ENCODE measurements around the gene VKORC1L1.
"Not testable (repeated sequence)": the region's sequence is repeated elsewhere in the genome, so short reads cannot be mapped to it uniquely, and the experiment has no call there.

The VKORC1L1 gene

GRCh38 chr7:65946904-65947303 is 74.0 kb downstream of the VKORC1L1 start:
- no peak for DNase-seq

- DNase-seq, result no peak
These were observed 79.1 kb downstream of the VKORC1L1 start for GRCh38 chr7:65951837-65952578.

- DNase-seq, result no peak
These were observed 80.3 kb downstream of the VKORC1L1 start for GRCh38 chr7:65953001-65953720.

DNA sequence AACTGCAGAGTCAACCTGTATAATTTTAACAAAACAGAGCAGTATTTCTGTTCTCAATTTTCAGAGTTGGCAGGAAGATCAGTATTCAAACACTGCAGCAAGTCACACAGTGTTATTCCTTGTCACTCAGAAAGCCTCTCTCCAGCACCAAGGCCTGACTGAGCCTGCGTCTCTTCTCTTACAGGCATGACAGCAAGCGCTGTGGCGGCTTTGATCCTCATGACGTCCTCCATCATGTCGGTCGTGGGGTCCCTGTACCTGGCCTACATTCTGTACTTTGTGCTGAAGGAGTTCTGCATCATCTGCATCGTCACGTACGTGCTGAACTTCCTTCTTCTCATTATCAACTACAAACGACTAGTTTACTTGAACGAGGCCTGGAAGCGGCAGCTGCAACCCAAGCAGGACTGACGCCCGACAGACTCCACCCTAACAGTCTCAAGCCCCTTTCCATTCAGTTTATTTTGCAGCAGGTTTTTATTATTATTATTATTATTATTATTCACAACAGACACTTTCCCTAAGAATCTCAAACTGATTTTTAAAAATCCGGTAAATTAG is 81.1 kb downstream of the VKORC1L1 start:
- DNase-seq, result no peak

DNA sequence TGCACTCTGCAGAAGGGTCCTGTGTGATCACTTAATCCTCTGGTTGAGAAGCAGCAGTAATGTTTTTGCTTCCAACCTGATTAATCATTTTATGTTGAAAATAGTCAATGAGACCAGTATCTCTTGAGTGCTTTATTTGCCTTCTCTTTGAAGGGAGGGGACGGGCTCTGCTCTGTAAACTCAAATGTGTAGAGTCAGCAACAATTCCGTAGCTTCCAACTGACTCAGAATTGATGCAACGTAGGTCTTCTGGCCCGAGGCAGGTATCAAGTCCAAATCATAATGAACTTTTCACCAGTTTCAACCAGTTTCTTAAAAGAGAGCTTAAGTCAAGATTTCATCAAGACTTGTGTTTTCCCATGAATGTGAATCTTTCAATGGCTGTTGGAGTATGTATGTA is 82.8 kb downstream of the VKORC1L1 start:
- DNase-seq, result no peak

- DNase-seq, result no peak
These were observed 87.6 kb downstream of the VKORC1L1 start for GRCh38 chr7:65960351-65961074.

DNA sequence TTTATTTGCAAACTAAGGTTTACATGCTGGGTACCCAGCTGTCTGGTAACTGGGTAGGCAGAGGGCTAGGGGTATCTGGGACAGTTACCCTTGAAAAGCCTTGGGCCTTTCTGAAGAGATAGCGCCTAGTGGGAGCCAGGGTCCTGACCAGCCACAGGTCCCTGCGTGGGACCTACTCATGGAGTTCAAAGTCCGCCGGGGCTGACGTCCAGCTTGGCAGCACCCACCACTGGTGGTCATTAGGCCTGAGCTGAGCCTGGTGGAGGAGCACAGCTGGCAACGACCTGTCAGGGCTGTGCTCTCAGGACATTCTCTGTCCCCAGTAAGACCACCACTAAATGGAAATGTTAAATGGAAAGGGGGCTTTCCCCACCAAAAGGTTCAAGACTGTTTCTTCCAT is 89.2 kb downstream of the VKORC1L1 start:
- no peak for DNase-seq

GRCh38 chr7:65964671-65965070 is 91.8 kb downstream of the VKORC1L1 start:
- not testable (repeated sequence) for DNase-seq

DNA sequence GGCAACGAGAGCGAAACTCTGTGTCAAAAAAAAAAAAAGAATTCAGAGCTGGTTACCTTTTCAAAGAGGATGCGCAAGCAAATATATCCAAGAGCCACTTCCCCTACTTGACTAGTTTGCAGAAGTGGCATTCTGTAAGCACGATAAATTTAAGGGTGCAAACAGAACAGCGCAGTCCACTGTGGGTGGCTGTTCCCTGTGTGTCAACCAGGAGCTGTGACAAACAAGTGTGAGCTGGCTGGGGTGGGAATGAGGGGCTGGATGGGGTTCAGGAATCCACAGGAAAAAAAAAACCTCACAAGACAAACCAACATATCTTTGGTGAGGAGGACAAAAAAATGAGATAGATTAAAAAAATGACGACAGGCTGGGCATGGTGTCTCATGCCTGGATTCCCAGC is 93.3 kb downstream of the VKORC1L1 start:
- DNase-seq, result no peak

GRCh38 chr7:65967361-65968155 is 94.7 kb downstream of the VKORC1L1 start:
- DNase-seq, result no peak

GRCh38 chr7:65968256-65969185 is 95.6 kb downstream of the VKORC1L1 start:
- no peak for DNase-seq

DNA sequence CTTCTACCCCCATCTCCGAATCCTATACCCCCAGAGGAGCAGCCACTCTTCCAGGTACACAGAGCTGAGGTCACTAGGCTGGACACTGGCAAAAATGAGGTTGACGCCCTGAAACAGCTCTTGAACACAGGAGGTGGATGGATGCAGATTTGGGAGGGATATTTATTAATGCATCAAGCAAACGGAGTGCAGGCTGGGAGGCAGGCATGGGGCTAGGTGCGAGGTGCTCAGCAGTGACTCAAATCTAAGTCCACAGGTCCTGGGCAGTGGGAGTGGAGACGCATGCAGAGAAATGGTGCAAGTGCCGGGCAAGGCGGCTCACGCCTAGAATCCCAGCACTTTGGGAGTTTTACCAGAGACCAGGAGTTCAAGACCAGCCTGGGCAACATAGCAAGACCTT is 98.1 kb downstream of the VKORC1L1 start:
- DNase-seq, result no peak

- DNase-seq, result no peak
These were observed 100.1 kb downstream of the VKORC1L1 start for GRCh38 chr7:65972976-65973375.

GRCh38 chr7:65974191-65974801 is 101.4 kb downstream of the VKORC1L1 start:
- DNase-seq, result no peak

GRCh38 chr7:65974876-65975275 is 102.0 kb downstream of the VKORC1L1 start:
- DNase-seq, result no peak

DNA sequence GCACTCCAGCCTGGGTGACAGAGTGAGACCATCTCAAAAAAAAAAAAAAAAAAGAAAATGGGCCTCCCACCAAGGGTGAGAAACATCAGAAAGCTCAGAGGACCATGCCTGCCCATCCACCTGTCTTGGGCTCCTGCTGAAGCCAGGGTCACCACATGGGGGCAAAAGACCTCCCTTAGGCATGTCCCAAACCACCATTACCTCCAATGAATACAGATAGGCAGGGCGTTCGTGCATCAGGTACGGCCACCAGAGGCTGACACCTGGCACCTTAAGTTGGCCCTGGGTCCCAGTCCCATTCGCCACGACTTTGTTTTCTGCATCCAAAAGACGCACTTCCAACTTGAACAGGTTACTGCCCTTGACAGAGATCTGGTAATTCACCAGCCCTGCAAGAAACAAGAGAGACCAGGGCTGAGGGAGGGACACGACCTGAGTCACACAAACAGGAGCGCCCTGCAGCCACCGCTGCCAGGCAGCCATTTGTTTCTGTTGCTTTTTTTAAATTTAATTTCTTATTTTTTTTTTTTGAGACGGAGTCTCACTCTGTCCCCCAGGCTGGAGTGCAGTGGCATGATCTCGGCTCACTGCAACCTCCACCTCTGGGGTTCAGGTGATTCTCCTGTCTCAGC is 103.1 kb downstream of the VKORC1L1 start:
- no peak for DNase-seq

- no peak for DNase-seq
These were observed 103.9 kb downstream of the VKORC1L1 start for GRCh38 chr7:65976659-65977196.

DNA sequence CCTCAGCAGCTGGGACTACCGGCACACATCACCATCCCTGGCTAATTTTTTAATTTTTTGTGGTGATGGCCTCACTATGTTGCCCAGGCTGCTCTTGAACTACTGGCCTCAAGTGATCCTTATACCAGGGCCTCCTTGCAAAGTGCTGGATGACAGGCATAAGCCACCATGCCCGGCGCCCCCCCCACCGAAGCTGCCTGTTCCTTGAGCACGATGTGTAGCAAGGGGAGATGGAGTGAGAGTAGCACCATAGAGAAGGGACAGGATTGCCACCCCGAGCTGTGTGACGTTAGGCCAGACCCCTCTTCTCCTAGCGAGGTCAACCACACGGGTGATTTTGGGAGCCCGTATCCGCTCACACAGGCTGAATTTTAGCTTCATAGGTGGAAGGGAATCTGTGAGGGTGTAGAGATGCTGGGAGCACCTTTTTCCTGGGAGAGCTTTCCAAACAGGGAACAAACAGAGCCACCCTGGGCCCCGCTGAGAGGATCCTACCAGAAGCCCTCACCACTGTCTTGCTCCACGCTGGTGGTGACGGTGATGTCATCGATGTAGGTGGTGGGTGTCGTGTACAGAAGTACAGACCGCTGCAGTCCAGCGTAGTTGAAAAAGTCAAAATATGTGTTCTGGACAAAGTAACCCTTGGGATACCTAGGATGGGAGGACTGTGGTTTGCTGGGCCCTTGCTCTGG is 106.2 kb downstream of the VKORC1L1 start:
- DNase-seq, result no peak

All from 8988T (cell line).